Calu3 (cell line): Measurements from ENCODE around the gene IPO11. TPM values are rescaled to one million over a fixed set of nuclear protein-coding genes. Genes with fewer than 3 reads are reported as not detected.
"Not testable (repeated sequence)": the region's sequence is repeated elsewhere in the genome, so short reads cannot be mapped to it uniquely, and the experiment has no call there.

Experiments
- BruUV-seq: library from RNA; stranded (reverse); fragments of 400-500 nt; replicated peaks from 2 replicates; lab custom pipeline; 2021; lab: Mats Ljungman, UMichigan
- CTCF ChIA-PET: fragments of 300-600 bp; sonication (Branson Sonifier 250); formaldehyde crosslinking; loops from one replicate; lab custom pipeline; 2022; ENCODE audit warnings: antibody characterized with exemption; lab: Charles Lee
- DNase-seq: peaks from one replicate; pipeline ENCODE4 v3.0.0; 2022
- H3K27ac Mint-ChIP-seq: one replicate; pipeline ENCODE4 v1.8.0; 2022; ENCODE audit warnings: mixed read lengths; ENCODE audit not compliant: unreplicated experiment
- H3K27me3 Mint-ChIP-seq: one replicate; pipeline ENCODE4 v1.8.0; 2022; ENCODE audit warnings: mixed read lengths; ENCODE audit not compliant: unreplicated experiment
- H3K36me3 Mint-ChIP-seq: one replicate; pipeline ENCODE4 v1.8.0; 2022; ENCODE audit warnings: mild to moderate bottlenecking, moderate library complexity, mixed read lengths; ENCODE audit not compliant: insufficient read depth, unreplicated experiment
- H3K4me1 Mint-ChIP-seq: one replicate; pipeline ENCODE4 v1.8.0; 2022; ENCODE audit warnings: mild to moderate bottlenecking, low read depth, mixed read lengths; ENCODE audit not compliant: unreplicated experiment
- H3K4me3 Mint-ChIP-seq: one replicate; pipeline ENCODE4 v1.8.0; 2022; ENCODE audit warnings: mild to moderate bottlenecking, low read depth, moderate library complexity, mixed read lengths; ENCODE audit not compliant: unreplicated experiment
- H3K9me3 Mint-ChIP-seq: one replicate; pipeline ENCODE4 v1.8.0; 2022; ENCODE audit warnings: low read depth, mixed read lengths; ENCODE audit not compliant: unreplicated experiment
- CTCF ChIP-seq: fragments of 200-600 bp; IDR thresholded peaks from one replicate; pipeline ENCODE4 v1.8.0; 2022; ENCODE audit warnings: antibody characterized with exemption; ENCODE audit not compliant: unreplicated experiment
- intact Hi-C: fragments of 100-400 bp; cut with micrococcal nuclease; formaldehyde crosslinking; loops from one replicate; pipeline ENCODE4 v1.10.0; 2022; ENCODE audit not compliant: unreplicated experiment
- total RNA-seq: library from RNA; stranded (reverse); gene quantifications from 2 replicates; pipeline ENCODE4 v1.2.3, GENCODE V29; 2022

The IPO11 gene
- total RNA-seq, 1 experiment from 2014 or later: 47.3 TPM

- H3K9me3 Mint-ChIP-seq: peaks cover 5% of the 10 kb centered on the region
- H3K27ac Mint-ChIP-seq: no peak overlapping the region
These were observed 151.5 kb downstream of the IPO11 start for GRCh38 chr5:62564101-62564500.

GRCh38 chr5:62565740-62566139, 153.2 kb downstream of the IPO11 start:
- DNase-seq, H3K9me3 Mint-ChIP-seq, BruUV-seq, H3K27me3 Mint-ChIP-seq, H3K4me3 Mint-ChIP-seq, CTCF ChIA-PET, H3K4me1 Mint-ChIP-seq, H3K27ac Mint-ChIP-seq, intact Hi-C loops, H3K36me3 Mint-ChIP-seq: not testable (repeated sequence)

More at GRCh38 chr5:62564101-62564500, 151.5 kb downstream of the IPO11 start:
- no peak overlapping the region for H3K4me3 Mint-ChIP-seq
- DNase-seq: no peak
- intact Hi-C loops: no loop called here
- no peak for TF ChIP-seq CTCF
- peaks cover 7% of the 10 kb centered on the region for H3K36me3 Mint-ChIP-seq
- no peaks in the 10 kb centered on the region for H3K27me3 Mint-ChIP-seq
- CTCF ChIA-PET: no interaction called here
- no TSS peak for BruUV-seq
- peaks cover 2% of the 10 kb centered on the region for H3K4me1 Mint-ChIP-seq

GRCh38 chr5:62568143-62568542, 155.6 kb downstream of the IPO11 start:
- Mint-ChIP-seq H3K4me3 (no peak overlapping the region), H3K9me3 (peaks cover 5% of the 10 kb centered on the region), H3K27ac (no peak overlapping the region), H3K36me3 (peaks cover 7% of the 10 kb centered on the region), H3K4me1 (peaks cover 7% of the 10 kb centered on the region), H3K27me3 (no peaks in the 10 kb centered on the region)
- intact Hi-C loops: no loop called here
- no TSS peak for BruUV-seq
- no peak for DNase-seq
- no peak for TF ChIP-seq CTCF
- CTCF ChIA-PET: interaction anchor here (0.6 kb wide), 1 partner anchor 21 kb away, joined by 5 read pairs; no protein-coding TSS in a partner anchor

GRCh38 chr5:62568800-62569432, 156.4 kb downstream of the IPO11 start:
- Mint-ChIP-seq H3K9me3 (peaks cover 5% of the 10 kb centered on the region), H3K27ac (no peak overlapping the region), H3K4me1 (peaks cover 7% of the 10 kb centered on the region), H3K36me3 (peaks cover 7% of the 10 kb centered on the region), H3K27me3 (no peaks in the 10 kb centered on the region), H3K4me3 (no peak overlapping the region)
- no peak for DNase-seq
- no peak for TF ChIP-seq CTCF
- no TSS peak for BruUV-seq
- CTCF ChIA-PET: interaction anchor here (0.6 kb wide), 1 partner anchor 22 kb away, joined by 5 read pairs; no protein-coding TSS in a partner anchor
- intact Hi-C loops: no loop called here

GRCh38 chr5:62569470-62569869, 156.9 kb downstream of the IPO11 start:
- DNase-seq: no peak
- CTCF ChIA-PET: interaction anchor here (0.7 kb wide), 1 partner anchor 79 kb away, joined by 3 read pairs; no protein-coding TSS in a partner anchor
- Mint-ChIP-seq H3K9me3 (peaks cover 5% of the 10 kb centered on the region), H3K4me3 (no peak overlapping the region), H3K4me1 (peaks cover 7% of the 10 kb centered on the region), H3K27ac (no peak overlapping the region), H3K36me3 (peaks cover 7% of the 10 kb centered on the region), H3K27me3 (no peaks in the 10 kb centered on the region)
- intact Hi-C loops: no loop called here
- no peak for TF ChIP-seq CTCF
- no TSS peak for BruUV-seq
